Measurements from ENCODE around the gene BTD. TPM values are rescaled to one million over a fixed set of nuclear protein-coding genes. Genes with fewer than 3 reads are reported as not detected.
A peak's percentile ranks its signal among the peaks of the same experiment; 100 is the strongest.
"Not testable (repeated sequence)": the region's sequence is repeated elsewhere in the genome, so short reads cannot be mapped to it uniquely, and the experiment has no call there.

BTD gene
- total RNA-seq, 2 donors from 2014 or later, result 6.8 to 8.3 TPM

GRCh38 chr3:15581471-15582394 lies 19.8 kb upstream of the BTD start:
- no peaks in the 10 kb centered on the region for H3K9me3 Mint-ChIP-seq
- H3K27me3 Mint-ChIP-seq, result no peaks in the 10 kb centered on the region
- H3K4me3 Mint-ChIP-seq, result no peak overlapping the region
- peaks cover 38% of the 10 kb centered on the region for H3K36me3 Mint-ChIP-seq
- no peak for DNase-seq (ENCODE audit: low spot score)
- no peak overlapping the region for H3K27ac Mint-ChIP-seq
- H3K4me1 Mint-ChIP-seq (ENCODE audit: low read depth in 2 of 2), result no peaks in the 10 kb centered on the region
- ATAC-seq, result no peak

- Mint-ChIP-seq H3K27ac (no peak overlapping the region), H3K4me1 (ENCODE audit: low read depth in 2 of 2) (no peaks in the 10 kb centered on the region), H3K4me3 (no peak overlapping the region), H3K36me3 (peaks cover 25% of the 10 kb centered on the region), H3K9me3 (no peaks in the 10 kb centered on the region), H3K27me3 (no peaks in the 10 kb centered on the region)
- ATAC-seq (no peak), DNase-seq (ENCODE audit: low spot score) (no peak)
Observed at GRCh38 chr3:15585111-15585845, 16.3 kb upstream of the BTD start.

- Mint-ChIP-seq H3K4me3 (no peak overlapping the region), H3K4me1 (ENCODE audit: low read depth in 2 of 2) (no peaks in the 10 kb centered on the region), H3K9me3 (no peaks in the 10 kb centered on the region), H3K27me3 (no peaks in the 10 kb centered on the region), H3K27ac (no peak overlapping the region), H3K36me3 (peaks cover 5% of the 10 kb centered on the region)
- DNase-seq (ENCODE audit: low spot score) (no peak), ATAC-seq (no peak)
Observed at GRCh38 chr3:15591242-15591641, 10.3 kb upstream of the BTD start.

GRCh38 chr3:15591928-15592327 lies 9.6 kb upstream of the BTD start:
- H3K27me3 Mint-ChIP-seq, result no peaks in the 10 kb centered on the region
- no peaks in the 10 kb centered on the region for H3K4me1 Mint-ChIP-seq (ENCODE audit: low read depth in 2 of 2)
- H3K4me3 Mint-ChIP-seq, result no peak overlapping the region
- H3K36me3 Mint-ChIP-seq, result peaks cover under 1% of the 10 kb centered on the region
- no peaks in the 10 kb centered on the region for H3K9me3 Mint-ChIP-seq
- DNase-seq (ENCODE audit: low spot score) (no peak), ATAC-seq (no peak)
- no peak overlapping the region for H3K27ac Mint-ChIP-seq

- ATAC-seq, result no peak
- no peak for DNase-seq (ENCODE audit: low spot score)
- no peak overlapping the region for H3K4me3 Mint-ChIP-seq
- H3K27ac Mint-ChIP-seq, result no peak overlapping the region
- H3K36me3 Mint-ChIP-seq, result peaks cover 10% of the 10 kb centered on the region
- H3K4me1 Mint-ChIP-seq (ENCODE audit: low read depth in 2 of 2), result peaks cover 0 to 3% of the 10 kb centered on the region in 2 donors
- no peaks in the 10 kb centered on the region for H3K9me3 Mint-ChIP-seq
- no peaks in the 10 kb centered on the region for H3K27me3 Mint-ChIP-seq
Observed at GRCh38 chr3:15592968-15593367, 8.6 kb upstream of the BTD start.

- no peak for ATAC-seq
- Mint-ChIP-seq H3K36me3 (peaks cover 19% of the 10 kb centered on the region), H3K4me1 (ENCODE audit: low read depth in 2 of 2) (peaks cover 18 to 24% of the 10 kb centered on the region in 2 donors)
Observed at GRCh38 chr3:15595955-15596354, 5.6 kb upstream of the BTD start.

GRCh38 chr3:15601046-15601398 lies 523 bp upstream of the BTD start:
- H3K4me1 Mint-ChIP-seq (ENCODE audit: low read depth in 2 of 2), result peaks cover 40 to 47% of the 10 kb centered on the region in 2 donors
- H3K36me3 Mint-ChIP-seq, result peaks cover 23% of the 10 kb centered on the region
- peak overlapping the region; percentile 96 to 98 for H3K27ac Mint-ChIP-seq
- ATAC-seq (peak; percentile 0), DNase-seq (ENCODE audit: low spot score) (no peak)
- no peaks in the 10 kb centered on the region for H3K9me3 Mint-ChIP-seq
- H3K27me3 Mint-ChIP-seq, result no peaks in the 10 kb centered on the region
- H3K4me3 Mint-ChIP-seq, result peak overlapping the region; percentile 100

More at GRCh38 chr3:15595955-15596354, 5.6 kb upstream of the BTD start:
- Mint-ChIP-seq H3K27me3 (no peaks in the 10 kb centered on the region), H3K9me3 (no peaks in the 10 kb centered on the region), H3K27ac (no peak overlapping the region), H3K4me3 (no peak overlapping the region)
- no peak for DNase-seq (ENCODE audit: low spot score)

GRCh38 chr3:15602146-15602536 lies 596 bp downstream of the BTD start:
- Mint-ChIP-seq H3K27ac (peak overlapping the region; percentile 96 to 98), H3K4me1 (ENCODE audit: low read depth in 2 of 2) (peaks cover 40 to 49% of the 10 kb centered on the region in 2 donors), H3K27me3 (no peaks in the 10 kb centered on the region), H3K4me3 (peak overlapping the region; percentile 100), H3K36me3 (peaks cover 21% of the 10 kb centered on the region), H3K9me3 (no peaks in the 10 kb centered on the region)
- peak in 1 of 2 donors; percentile 1 for ATAC-seq
- no peak for DNase-seq (ENCODE audit: low spot score)

GRCh38 chr3:15602816-15603215 lies 1.3 kb downstream of the BTD start:
- DNase-seq (ENCODE audit: low spot score); ATAC-seq; H3K9me3 Mint-ChIP-seq; H3K27me3 Mint-ChIP-seq: not testable (repeated sequence)
- Mint-ChIP-seq H3K36me3 (peaks cover 14% of the 10 kb centered on the region), H3K27ac (peak overlapping the region; percentile 96 to 98), H3K4me3 (peak overlapping the region; percentile 100), H3K4me1 (ENCODE audit: low read depth in 2 of 2) (peaks cover 40 to 46% of the 10 kb centered on the region in 2 donors)

GRCh38 chr3:15604584-15604983 lies 3.0 kb downstream of the BTD start:
- H3K4me3 Mint-ChIP-seq; DNase-seq (ENCODE audit: low spot score); H3K27me3 Mint-ChIP-seq; H3K27ac Mint-ChIP-seq; H3K9me3 Mint-ChIP-seq; ATAC-seq; H3K36me3 Mint-ChIP-seq: not testable (repeated sequence)
- peaks cover 36 to 37% of the 10 kb centered on the region in 2 donors for H3K4me1 Mint-ChIP-seq (ENCODE audit: low read depth in 2 of 2)

GRCh38 chr3:15606434-15606891 lies 4.9 kb downstream of the BTD start:
- no peak overlapping the region for H3K4me3 Mint-ChIP-seq
- peaks cover 4% of the 10 kb centered on the region for H3K36me3 Mint-ChIP-seq
- peaks cover 17 to 20% of the 10 kb centered on the region in 2 donors for H3K4me1 Mint-ChIP-seq (ENCODE audit: low read depth in 2 of 2)
- H3K27ac Mint-ChIP-seq, result peak overlapping the region in 1 of 2 donors; percentile 62
- no peak for ATAC-seq
- no peak for DNase-seq (ENCODE audit: low spot score)
- H3K9me3 Mint-ChIP-seq, result no peaks in the 10 kb centered on the region
- no peaks in the 10 kb centered on the region for H3K27me3 Mint-ChIP-seq

GRCh38 chr3:15610082-15610759 lies 8.7 kb downstream of the BTD start:
- H3K4me3 Mint-ChIP-seq, result no peak overlapping the region
- DNase-seq (ENCODE audit: low spot score) (no peak), ATAC-seq (no peak)
- no peaks in the 10 kb centered on the region for H3K9me3 Mint-ChIP-seq
- no peaks in the 10 kb centered on the region for H3K27me3 Mint-ChIP-seq
- peaks cover 4 to 6% of the 10 kb centered on the region in 2 donors for H3K4me1 Mint-ChIP-seq (ENCODE audit: low read depth in 2 of 2)
- H3K36me3 Mint-ChIP-seq, result no peaks in the 10 kb centered on the region
- H3K27ac Mint-ChIP-seq, result no peak overlapping the region

GRCh38 chr3:15611018-15611417 lies 9.5 kb downstream of the BTD start:
- Mint-ChIP-seq H3K27me3 (no peaks in the 10 kb centered on the region), H3K9me3 (no peaks in the 10 kb centered on the region)

More at GRCh38 chr3:15611018-15611417, 9.5 kb downstream of the BTD start:
- Mint-ChIP-seq H3K36me3 (no peaks in the 10 kb centered on the region), H3K4me1 (ENCODE audit: low read depth in 2 of 2) (peaks cover 4% of the 10 kb centered on the region in 2 donors), H3K27ac (no peak overlapping the region), H3K4me3 (no peak overlapping the region)
- DNase-seq (ENCODE audit: low spot score) (no peak), ATAC-seq (no peak)
